Transverse colon (tissue), 3 donors: ENCODE data around the gene CDCP2.

ENCODE experiments used
- CTCF ChIP-seq, 5 experiments: fragments of 200-600 bp in 3 of 5; fragments of 450-650 bp in 2 of 5; sonication (generic) in 3 of 5; IDR thresholded peaks; 1 replicate in 2 of 5; 2 replicates in 3 of 5; pipeline ENCODE4 v1.5.1; 2016 to 2017; ENCODE audit warnings: antibody characterized with exemption in 5 of 5, inconsistent platforms in 3 of 5, mild to moderate bottlenecking in 2 of 5, moderate library complexity in 1 of 5
- POLR2A ChIP-seq: fragments of 450-650 bp; IDR thresholded peaks from one replicate; pipeline ENCODE4 v1.6.1; 2016; ENCODE audit warnings: antibody characterized with exemption, mild to moderate bottlenecking, moderate library complexity

DNA sequence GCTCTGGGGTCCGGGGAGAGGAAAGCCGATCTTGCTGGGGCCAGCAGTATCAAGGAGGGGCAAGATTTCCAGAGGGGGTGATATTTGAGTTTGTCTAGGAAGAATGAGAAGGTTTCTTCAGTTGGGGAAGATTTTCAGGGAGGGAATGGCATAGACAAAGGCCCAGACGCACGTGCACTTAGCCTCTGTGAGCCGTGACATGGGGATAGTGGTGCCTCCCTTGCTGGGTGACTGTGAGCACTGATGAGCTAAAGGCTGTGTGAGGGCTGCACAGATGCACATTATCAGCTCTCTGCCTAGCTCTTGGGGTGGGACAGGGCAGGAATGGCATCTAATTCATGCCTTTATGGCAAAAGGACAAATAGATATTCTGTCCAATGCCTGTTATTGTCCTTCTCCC lies 1.8 kb downstream of the CDCP2 start:
- TF ChIP-seq CTCF (IDR thresholded peaks at IDR 0.05) = no peak
- no peak for TF ChIP-seq POLR2A
